NCI-H82 treated with DMSO at 0.1 percent for 48 hours (cell line): ENCODE data around the gene S100A2.

ENCODE experiments used
- DNase-seq: peaks from one replicate; lab custom pipeline; 2025; ENCODE audit not compliant: unreplicated experiment; lab: John Stamatoyannopoulos, UW

S100A2 gene

GRCh38 chr1:153546796-153547559 is 18.7 kb downstream of the S100A2 start:
- no peak for DNase-seq

DNA sequence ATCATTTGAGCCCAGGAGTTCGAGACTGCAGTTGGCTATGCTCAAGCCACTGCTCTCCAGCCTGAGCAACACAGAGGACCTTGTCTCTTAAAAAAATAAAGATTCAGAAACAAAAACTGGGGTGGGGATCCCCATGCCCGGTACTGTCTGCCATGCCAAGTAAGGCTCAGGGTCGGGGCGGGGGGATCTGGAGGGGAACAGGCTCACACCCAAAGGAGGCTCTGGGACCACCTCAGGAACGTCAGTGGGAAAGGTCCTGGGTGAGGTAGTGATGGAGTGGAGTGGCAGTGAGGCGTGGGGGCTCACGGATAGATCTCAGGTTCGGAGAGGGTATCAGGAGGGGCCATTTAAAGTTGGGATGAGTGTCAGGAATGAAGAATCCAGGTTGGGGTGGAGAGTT is 19.3 kb downstream of the S100A2 start:
- no peak for DNase-seq

- DNase-seq, result peak; percentile 93
Measured at GRCh38 chr1:153545067-153546055, 20.3 kb downstream of the S100A2 start, which contains the start of gene S100A4. TSS of gene S100A4 (minus strand) at chr1:153545806. CDS start at chr1:153544794, 1,012 bp downstream.

DNA sequence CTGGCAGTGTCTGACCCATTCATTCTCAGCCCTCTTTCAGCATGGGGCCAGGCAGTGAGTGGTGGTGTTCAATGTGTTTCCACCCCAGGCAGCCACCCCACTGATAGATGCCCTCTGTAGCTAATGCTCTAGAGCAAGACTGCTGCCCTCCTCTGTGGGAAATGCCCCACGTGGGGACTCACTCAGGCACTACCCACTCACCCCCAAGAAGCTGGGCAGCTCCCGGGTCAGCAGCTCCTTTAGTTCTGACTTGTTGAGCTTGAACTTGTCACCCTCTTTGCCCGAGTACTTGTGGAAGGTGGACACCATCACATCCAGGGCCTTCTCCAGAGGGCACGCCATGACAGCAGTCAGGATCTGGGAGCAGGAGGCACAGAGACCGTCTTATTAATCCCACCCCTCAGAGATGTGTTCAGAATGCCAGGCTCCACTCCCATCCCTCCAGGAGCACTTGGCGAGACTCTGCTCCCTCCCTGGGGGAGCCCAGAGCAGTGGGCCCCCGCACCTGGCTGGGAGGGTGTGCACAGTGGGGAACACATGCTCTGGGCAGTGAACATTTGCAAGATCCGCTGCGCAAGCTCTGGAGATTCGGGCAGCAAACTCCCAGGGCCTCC is 21.1 kb downstream of the S100A2 start:
- no peak for DNase-seq

- DNase-seq, result no peak
Measured at GRCh38 chr1:153543736-153544135, 21.9 kb downstream of the S100A2 start.

- DNase-seq, result no peak
Measured at GRCh38 chr1:153542956-153543711, 22.5 kb downstream of the S100A2 start.

- no peak for DNase-seq
Measured at GRCh38 chr1:153541641-153542590, 23.7 kb downstream of the S100A2 start.

- DNase-seq, result no peak
Measured at GRCh38 chr1:153540394-153541361, 25.0 kb downstream of the S100A2 start, which contains the start of gene S100A5. TSS of gene S100A5 (minus strand) at chr1:153540934. CDS start at chr1:153540191, 743 bp downstream.

- DNase-seq, result no peak
Measured at GRCh38 chr1:153539395-153540093, 26.1 kb downstream of the S100A2 start.

- DNase-seq, result peak; percentile 95
Measured at GRCh38 chr1:153538315-153538821, 27.3 kb downstream of the S100A2 start.

- no peak for DNase-seq
Measured at GRCh38 chr1:153537376-153537730, 28.3 kb downstream of the S100A2 start.

DNA sequence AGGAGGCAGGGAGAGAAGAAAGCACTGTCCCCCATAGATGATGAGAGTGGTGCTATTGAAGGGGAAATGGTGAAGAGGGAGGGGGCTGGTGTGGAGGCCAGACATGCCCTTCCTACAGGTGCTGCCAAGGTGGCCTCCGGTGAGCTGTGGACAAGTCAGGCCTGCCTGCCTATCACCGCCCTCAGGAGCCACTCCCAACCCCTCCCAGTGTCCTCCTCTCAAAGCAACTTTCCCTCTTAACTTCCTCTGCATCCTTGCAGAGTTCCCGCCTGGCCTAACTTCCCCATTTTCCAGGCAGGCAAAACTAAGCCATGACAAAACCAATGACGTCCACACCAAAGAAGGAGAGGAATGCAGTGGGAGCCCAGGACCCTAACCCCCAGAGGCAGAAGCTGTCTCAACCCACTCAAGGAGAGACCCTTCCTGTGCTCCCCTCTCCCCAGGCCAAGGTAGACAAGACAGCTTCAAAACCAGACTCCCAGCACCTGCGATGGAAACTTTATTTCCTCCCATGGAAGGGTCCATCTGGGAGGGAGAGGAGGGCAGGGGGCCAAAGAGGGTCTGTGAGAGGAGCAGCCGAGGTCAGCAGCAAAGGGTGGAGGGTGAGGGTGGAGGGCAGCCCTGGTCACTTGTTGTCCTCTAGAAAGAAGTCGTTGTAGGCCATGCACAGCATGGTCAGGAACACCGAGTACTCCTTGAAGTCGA is 28.8 kb downstream of the S100A2 start:
- DNase-seq, result no peak

DNA sequence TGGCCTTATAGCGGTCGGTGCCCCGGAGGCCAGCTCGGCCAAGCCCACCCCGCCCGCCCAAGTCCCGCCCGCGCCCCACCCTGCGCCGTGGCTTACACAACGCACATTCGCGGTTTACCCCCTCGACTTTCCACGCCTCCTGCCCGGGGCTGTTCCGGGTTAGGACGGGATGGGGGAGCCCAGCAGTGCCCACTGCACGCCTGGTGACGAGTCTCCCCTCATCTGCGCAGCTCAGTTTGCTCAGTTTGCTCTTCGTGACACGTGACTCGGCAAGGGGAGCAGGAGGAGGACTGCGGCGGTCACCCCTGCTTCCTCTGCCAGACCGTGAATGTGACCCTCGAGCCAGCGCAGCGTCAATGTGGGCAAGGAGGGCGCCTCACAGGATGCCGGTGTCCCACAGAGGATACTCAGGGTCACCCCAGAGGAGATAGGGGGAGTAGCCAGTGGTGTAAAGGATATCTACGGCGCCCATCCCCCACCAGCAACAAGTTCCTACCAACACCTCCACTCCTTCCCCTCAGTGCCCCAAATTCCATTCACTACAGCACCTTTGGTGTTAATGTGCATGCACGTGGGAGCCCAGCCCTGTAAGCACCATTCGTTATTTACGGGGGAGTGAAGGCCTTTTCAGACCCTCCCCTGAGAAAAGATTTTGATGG is 29.5 kb downstream of the S100A2 start:
- no peak for DNase-seq

GRCh38 chr1:153535242-153536011 is 30.2 kb downstream of the S100A2 start, which contains the start of gene S100A6:
TSS of gene S100A6 (minus strand) at chr1:153535991. CDS start at chr1:153535339, 652 bp downstream.
- DNase-seq, result no peak

- no peak for DNase-seq
Measured at GRCh38 chr1:153534925-153535241, 30.8 kb downstream of the S100A2 start.
